ENCODE results near the gene DYNC1I1.

Gene DYNC1I1

GRCh38 chr7:96014617-96015016 lies 242.3 kb downstream of the DYNC1I1 start:
- DNase-seq (ENCODE audit: extremely low read depth in 1 of 2, low read depth in 1 of 2) = no peak

- DNase-seq (ENCODE audit: extremely low read depth in 1 of 2, low read depth in 1 of 2) = no peak
These were observed 243.8 kb downstream of the DYNC1I1 start for GRCh38 chr7:96016056-96016586.

GRCh38 chr7:96016735-96017134 lies 244.4 kb downstream of the DYNC1I1 start:
- no peak for DNase-seq (ENCODE audit: extremely low read depth in 1 of 2, low read depth in 1 of 2)

- no peak for DNase-seq (ENCODE audit: extremely low read depth in 1 of 2, low read depth in 1 of 2)
These were observed 245.5 kb downstream of the DYNC1I1 start for GRCh38 chr7:96017877-96018276.

- DNase-seq (ENCODE audit: extremely low read depth in 1 of 2, low read depth in 1 of 2) = no peak
These were observed 249.2 kb downstream of the DYNC1I1 start for GRCh38 chr7:96021568-96021967.

GRCh38 chr7:96023387-96023786 lies 251.0 kb downstream of the DYNC1I1 start:
- no peak for DNase-seq (ENCODE audit: extremely low read depth in 1 of 2, low read depth in 1 of 2)

- no peak for DNase-seq (ENCODE audit: extremely low read depth in 1 of 2, low read depth in 1 of 2)
These were observed 253.7 kb downstream of the DYNC1I1 start for GRCh38 chr7:96026010-96026409.

GRCh38 chr7:96026611-96027010 lies 254.3 kb downstream of the DYNC1I1 start:
- no peak for DNase-seq (ENCODE audit: extremely low read depth in 1 of 2, low read depth in 1 of 2)

- DNase-seq (ENCODE audit: extremely low read depth in 1 of 2, low read depth in 1 of 2) = no peak
These were observed 256.4 kb downstream of the DYNC1I1 start for GRCh38 chr7:96028729-96029128.

GRCh38 chr7:96033009-96033598 lies 260.8 kb downstream of the DYNC1I1 start:
- no peak for DNase-seq (ENCODE audit: extremely low read depth in 1 of 2, low read depth in 1 of 2)

GRCh38 chr7:96034940-96035727 lies 262.8 kb downstream of the DYNC1I1 start:
- DNase-seq (ENCODE audit: extremely low read depth in 1 of 2, low read depth in 1 of 2) = no peak

GRCh38 chr7:96040250-96040772 lies 268.0 kb downstream of the DYNC1I1 start:
- DNase-seq (ENCODE audit: extremely low read depth in 1 of 2, low read depth in 1 of 2) = no peak

GRCh38 chr7:96041171-96041570 lies 268.8 kb downstream of the DYNC1I1 start:
- no peak for DNase-seq (ENCODE audit: extremely low read depth in 1 of 2, low read depth in 1 of 2)

GRCh38 chr7:96045181-96045580 lies 272.8 kb downstream of the DYNC1I1 start:
- no peak for DNase-seq (ENCODE audit: extremely low read depth in 1 of 2, low read depth in 1 of 2)

GRCh38 chr7:96045919-96046318 lies 273.6 kb downstream of the DYNC1I1 start:
- DNase-seq (ENCODE audit: extremely low read depth in 1 of 2, low read depth in 1 of 2) = no peak

GRCh38 chr7:96052289-96052688 lies 279.9 kb downstream of the DYNC1I1 start:
- DNase-seq (ENCODE audit: extremely low read depth in 1 of 2, low read depth in 1 of 2) = no peak

GRCh38 chr7:96052860-96053470 lies 280.6 kb downstream of the DYNC1I1 start:
- no peak for DNase-seq (ENCODE audit: extremely low read depth in 1 of 2, low read depth in 1 of 2)

GRCh38 chr7:96055717-96056116 lies 283.4 kb downstream of the DYNC1I1 start:
- DNase-seq (ENCODE audit: extremely low read depth in 1 of 2, low read depth in 1 of 2) = no peak

GRCh38 chr7:96059075-96059474 lies 286.7 kb downstream of the DYNC1I1 start:
- DNase-seq (ENCODE audit: extremely low read depth in 1 of 2, low read depth in 1 of 2) = no peak

- DNase-seq (ENCODE audit: extremely low read depth in 1 of 2, low read depth in 1 of 2) = no peak
These were observed 288.7 kb downstream of the DYNC1I1 start for GRCh38 chr7:96061009-96061408.

- no peak for DNase-seq (ENCODE audit: extremely low read depth in 1 of 2, low read depth in 1 of 2)
These were observed 289.5 kb downstream of the DYNC1I1 start for GRCh38 chr7:96061844-96062243.

GRCh38 chr7:96067321-96067720 lies 295.0 kb downstream of the DYNC1I1 start:
- no peak for DNase-seq (ENCODE audit: extremely low read depth in 1 of 2, low read depth in 1 of 2)

All from stimulated activated CD8-positive, alpha-beta memory T cell treated with anti-CD3 and anti-CD28 coated beads, Interleukin-7, amount 100 ng/mL, for 48 hours (primary cell).